Prostate gland (tissue), 2 donors: ENCODE measurements around the gene HTR4.

Experiments
- CTCF ChIP-seq, 4 experiments: fragments of 200-600 bp in 2 of 4; fragments of 450-650 bp in 2 of 4; sonication (generic) in 2 of 4; IDR thresholded peaks; 1 replicate in 3 of 4; 2 replicates in 1 of 4; pipeline ENCODE4 v1.5.1; 2016 to 2019; ENCODE audit warnings: antibody characterized with exemption in 4 of 4, mild to moderate bottlenecking in 2 of 4, moderate library complexity in 2 of 4
- POLR2A ChIP-seq: fragments of 450-650 bp; IDR thresholded peaks from one replicate; pipeline ENCODE4 v1.6.1; 2016; ENCODE audit warnings: antibody characterized with exemption, mild to moderate bottlenecking

GRCh38 chr5:148446611-148447010 is 207.7 kb downstream of the HTR4 start:
- TF ChIP-seq CTCF (IDR thresholded peaks at IDR 0.05), result no peak
- no peak for TF ChIP-seq POLR2A
